ENCODE measurements around the gene DTX1.

DNA sequence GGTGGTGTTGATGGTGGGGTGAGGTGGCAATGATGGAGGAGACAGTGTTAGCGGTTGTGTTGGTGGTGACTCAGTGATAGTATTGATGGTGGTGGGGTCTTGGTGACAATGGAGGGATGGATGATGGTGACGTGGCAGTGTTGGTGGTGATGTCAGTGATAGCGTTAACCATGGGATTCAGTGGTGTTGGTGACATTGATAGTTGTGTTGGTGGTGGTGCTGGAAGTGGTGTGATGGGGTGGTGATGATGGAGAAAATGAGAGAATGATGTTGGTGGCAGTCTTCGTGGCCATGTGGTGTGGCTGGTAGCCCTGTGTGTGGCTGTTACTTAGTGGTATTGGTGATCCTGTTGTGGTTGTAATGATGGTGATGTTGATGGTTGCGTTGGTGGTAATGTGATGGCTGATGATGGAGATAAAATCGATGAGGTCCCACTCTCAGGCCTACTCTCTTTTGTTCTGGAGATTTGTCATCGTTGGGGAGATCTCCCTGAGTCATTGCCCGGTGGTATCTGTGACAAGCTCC lies 2.6 kb downstream of the DTX1 start:
- TF ChIP-seq, protein P1, sequence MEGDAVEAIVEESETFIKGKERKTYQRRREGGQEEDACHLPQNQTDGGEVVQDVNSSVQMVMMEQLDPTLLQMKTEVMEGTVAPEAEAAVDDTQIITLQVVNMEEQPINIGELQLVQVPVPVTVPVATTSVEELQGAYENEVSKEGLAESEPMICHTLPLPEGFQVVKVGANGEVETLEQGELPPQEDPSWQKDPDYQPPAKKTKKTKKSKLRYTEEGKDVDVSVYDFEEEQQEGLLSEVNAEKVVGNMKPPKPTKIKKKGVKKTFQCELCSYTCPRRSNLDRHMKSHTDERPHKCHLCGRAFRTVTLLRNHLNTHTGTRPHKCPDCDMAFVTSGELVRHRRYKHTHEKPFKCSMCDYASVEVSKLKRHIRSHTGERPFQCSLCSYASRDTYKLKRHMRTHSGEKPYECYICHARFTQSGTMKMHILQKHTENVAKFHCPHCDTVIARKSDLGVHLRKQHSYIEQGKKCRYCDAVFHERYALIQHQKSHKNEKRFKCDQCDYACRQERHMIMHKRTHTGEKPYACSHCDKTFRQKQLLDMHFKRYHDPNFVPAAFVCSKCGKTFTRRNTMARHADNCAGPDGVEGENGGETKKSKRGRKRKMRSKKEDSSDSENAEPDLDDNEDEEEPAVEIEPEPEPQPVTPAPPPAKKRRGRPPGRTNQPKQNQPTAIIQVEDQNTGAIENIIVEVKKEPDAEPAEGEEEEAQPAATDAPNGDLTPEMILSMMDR (IDR thresholded peaks at IDR 0.05), result no peak
- no peak for TF ChIP-seq POLR2A (IDR thresholded peaks at IDR 0.05)

All from uterus (tissue), 2 donors.